NCI-H1048 (cell line): Measurements from ENCODE around the gene TMEM139.

Experiments
- DNase-seq: peaks from one replicate; lab custom pipeline; 2025; lab: John Stamatoyannopoulos, UW

TMEM139 gene

GRCh38 chr7:143284591-143285469 lies at the start of gene TMEM139:
Gene TMEM139, plus strand, starts transcription at chr7:143284958. Its CDS starts 1,000 bp downstream, at chr7:143285958.
- DNase-seq = peak; percentile 33

DNA sequence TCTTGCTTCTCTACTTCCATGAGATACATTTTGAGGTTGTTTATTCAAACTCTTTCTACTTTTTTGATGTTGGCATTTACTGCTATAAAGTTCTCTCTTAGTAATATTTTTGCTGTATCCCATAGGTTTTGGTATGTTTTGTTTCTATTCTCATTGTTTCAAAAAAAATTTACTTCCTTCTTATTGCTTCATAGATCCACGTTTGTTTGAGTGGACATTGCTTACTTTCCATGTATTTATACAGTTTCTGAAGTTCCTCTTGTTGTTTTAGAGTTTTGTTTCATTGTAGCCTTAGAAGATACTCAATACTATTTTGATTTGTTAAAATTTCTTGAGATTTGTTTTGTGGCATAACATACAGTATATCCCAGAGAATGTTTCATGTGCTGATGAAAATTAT lies 49.2 kb upstream of the TMEM139 start:
- DNase-seq = no peak

DNA sequence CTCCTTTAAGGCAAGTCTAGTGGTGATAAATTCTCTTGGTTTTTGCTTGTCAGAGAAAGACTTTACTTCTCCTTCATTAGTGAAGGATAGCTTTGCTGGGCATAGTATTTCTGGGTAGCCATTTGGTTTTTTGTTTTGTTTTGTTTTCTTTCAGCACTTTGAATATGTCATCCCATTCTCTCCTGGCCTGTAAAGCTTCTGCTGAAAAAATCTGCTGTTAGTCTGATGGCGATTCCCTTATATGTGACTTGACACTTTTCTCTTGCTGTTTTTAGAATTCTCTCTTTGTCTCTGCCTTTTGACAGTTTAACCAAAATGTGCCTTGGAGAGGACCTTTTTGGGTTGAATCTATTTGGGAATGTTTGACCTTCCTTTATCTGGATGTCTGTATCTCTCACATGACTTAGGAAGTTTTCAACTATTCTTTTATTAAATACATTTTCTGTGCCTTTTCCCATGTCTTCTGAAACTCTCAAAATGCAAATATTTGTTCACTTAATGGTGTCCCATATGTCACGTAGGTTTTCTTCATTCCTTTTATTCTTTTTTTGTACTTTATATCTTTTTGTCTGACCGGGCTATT lies 48.3 kb upstream of the TMEM139 start:
- DNase-seq = no peak

DNA sequence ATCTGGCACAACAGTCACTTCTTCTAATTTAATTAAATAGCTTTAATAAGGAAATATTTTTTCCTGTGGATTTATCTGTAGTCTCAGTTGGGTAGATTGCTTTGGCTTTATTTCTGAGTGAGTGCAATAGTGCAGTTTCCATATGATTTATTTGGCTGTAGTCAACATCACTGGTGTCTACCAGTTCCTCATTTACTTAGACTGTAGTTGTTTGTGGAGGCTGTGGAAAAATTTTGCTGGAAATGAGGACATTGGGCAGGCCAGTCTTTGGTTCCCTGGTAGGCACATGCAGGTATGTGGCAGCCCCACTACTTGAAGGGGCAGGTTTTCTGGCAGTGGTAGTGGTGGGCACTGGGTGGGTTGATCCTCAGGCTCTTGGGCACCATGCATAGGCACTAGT lies 47.4 kb upstream of the TMEM139 start:
- no peak for DNase-seq

DNA sequence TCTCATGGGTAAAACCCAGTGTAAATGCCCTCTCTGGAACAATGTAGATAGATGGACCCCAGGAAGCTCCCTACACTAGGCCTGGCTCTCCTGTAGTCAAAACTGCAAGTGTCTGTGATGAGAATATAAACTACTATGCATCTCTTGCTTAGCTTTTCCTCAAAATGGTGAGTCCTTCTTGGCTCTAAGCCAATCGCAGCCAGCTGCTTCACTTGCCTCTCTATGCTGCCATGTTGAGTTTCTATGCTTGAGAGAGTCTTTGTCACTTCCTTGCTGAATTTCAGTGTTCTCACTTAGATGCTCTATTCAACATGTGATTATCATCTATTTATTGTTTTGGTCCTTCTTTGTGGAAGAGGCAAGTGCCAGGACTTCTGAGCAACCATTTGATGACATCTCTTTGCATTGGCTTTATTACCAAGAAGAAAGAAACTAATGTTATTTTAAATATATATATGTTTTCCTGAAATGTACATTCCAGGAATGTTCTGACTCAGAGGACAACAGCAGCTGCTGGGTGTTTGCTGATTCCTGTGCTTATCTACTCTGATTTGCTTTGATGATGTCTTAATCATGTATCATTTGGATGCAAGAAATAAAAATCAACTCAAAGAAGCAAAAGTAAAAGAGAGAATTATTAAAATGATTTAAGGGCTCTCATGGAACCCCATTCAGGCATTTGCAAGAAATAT lies 46.3 kb upstream of the TMEM139 start:
- DNase-seq = no peak

GRCh38 chr7:143239813-143240212 lies 44.9 kb upstream of the TMEM139 start:
- no peak for DNase-seq

DNA sequence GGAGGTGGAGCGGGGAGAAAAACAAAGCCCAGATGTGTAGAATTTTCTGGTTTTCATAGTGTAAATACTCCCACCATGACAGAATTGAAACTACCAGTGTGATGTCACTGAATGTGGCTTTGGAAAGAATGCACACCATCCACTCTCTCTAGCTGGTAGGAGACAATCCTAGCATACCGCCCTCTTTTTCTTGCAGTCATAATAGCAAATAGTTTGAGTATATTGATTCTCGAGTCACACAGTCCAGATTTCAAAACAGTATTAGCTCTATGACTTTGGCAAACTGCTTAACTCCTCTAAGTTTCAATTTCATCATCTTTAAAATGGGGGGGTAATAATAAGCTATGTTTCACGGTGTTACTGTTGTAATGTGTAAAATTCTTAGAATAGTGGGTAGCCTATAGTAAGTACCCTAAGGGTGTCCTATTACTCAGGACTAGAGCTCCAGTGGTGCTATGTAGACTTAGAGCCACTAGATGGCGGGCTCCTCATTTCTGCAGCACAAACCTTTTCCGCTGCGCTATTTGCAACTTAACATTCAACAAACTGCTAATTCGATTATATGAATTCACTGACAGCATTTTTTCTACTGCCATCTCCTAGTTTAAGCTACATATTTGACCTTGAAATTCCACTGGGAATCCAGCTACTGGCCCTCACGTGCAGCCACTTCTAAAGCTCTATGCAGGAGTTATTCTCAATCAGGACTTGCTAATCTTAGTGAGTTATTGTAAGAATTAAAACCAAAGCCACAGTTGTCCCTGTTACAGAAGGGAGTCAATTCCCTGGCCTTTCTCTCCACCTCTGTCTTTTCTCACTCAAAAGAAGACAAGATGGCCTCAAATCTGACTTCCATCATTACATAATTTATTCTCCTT lies 44.2 kb upstream of the TMEM139 start:
- peak; percentile 8 for DNase-seq

GRCh38 chr7:143242306-143242705 lies 42.5 kb upstream of the TMEM139 start:
- DNase-seq = no peak

DNA sequence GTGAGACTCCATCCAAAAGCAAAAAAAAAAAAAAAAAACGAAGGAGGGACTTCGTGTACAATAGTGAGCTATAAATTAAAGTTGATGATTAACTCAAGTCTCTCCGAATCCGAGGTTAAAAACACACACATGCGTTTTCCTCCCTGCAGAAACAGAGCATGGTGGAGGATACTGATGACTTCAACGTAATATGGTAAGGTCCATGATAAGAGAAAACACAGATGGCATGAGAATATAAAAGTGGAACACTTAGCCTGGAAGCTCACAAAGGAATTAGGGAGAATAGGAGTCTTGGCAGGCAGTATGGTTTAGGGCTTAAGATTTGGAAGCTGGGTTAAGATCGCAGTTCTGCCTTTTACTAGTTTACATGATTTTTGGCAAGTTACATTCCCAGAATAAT lies 41.6 kb upstream of the TMEM139 start:
- no peak for DNase-seq

DNA sequence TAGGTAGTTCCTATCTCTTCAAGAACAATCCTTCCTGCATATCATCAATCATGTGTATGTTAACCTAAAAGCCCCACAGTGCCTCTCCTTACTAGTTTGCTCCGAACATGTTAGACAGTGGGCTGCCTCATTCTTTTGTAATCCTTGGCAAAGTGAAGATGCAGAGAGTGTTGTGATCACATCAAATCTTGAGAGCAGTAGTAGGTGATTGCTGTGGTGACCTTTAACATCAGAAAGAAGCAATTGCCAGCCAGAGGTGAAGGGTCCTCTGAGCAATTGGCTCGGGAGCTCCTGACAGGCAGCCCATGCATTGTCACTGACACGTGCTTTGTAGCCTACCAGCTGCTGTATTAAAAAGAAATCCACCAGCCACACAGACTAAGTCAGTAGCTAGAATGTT lies 41.1 kb upstream of the TMEM139 start:
- DNase-seq = no peak

DNA sequence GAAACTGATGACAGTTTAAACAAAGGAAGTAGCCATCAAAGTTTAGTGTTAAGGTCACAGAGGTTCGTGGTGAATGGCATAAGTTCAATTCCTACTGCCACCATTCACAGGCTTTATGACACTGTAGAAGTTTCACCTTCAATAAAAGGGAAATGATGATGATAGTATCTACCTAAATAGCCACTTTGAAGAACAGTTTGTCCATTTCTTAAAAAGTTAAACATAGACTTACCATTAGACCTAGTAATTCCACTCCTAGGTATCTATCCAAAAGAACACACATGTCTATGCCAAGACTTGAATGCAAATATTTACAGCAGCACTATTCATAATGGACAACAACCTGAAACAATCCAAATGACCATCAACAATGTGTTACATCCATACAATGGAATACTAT lies 40.4 kb upstream of the TMEM139 start:
- no peak for DNase-seq

- no peak for DNase-seq
Measured at GRCh38 chr7:143245123-143245522, 39.6 kb upstream of the TMEM139 start.

GRCh38 chr7:143247372-143247771 lies 37.4 kb upstream of the TMEM139 start:
- DNase-seq = no peak

DNA sequence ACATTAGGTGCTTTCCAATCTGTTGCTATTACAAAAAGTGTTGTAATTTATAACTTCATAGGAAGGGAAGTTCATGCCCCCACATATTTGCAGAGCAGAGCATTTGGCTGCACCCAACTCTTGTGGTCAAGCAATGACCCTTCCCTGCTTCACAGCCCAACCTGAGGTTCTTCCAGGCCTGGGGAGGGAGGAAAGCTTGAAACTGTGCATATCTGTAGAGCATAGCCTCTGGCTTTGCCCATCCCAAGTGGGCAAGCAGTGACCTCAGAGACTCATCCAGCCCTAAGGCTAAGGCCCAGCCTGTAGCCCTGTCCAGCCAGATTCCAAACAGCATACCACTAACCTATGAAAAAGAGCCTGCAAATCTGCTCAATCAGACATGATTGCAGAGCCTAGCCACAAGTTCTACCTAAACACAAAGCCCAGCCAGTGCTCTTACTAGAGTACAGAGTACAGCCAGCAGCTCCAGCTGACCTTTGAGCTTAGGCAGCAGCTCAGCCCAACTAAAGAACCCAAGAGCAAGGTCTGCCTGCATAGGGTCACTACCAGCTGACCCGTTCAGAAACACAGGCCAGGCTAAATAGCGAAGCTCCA lies 35.9 kb upstream of the TMEM139 start:
- DNase-seq = no peak

DNA sequence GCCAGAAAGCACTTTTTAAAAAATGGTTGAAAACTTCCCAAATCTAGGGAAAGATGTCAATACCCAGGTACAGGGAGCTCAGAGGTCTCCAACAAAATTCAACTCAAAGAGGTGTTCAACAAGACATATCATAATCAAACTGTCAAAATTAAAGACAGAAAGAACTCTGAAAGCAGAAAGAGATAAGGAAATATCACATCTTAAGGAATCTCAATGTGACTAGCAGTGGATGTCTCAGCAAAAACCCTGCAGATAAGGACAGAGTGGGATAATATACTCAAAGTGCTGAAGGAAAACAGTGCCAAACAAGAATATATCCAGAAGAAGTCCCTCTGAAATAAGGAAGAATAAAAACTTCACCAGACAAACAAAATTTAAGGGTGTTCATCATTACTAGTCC lies 34.6 kb upstream of the TMEM139 start:
- DNase-seq = no peak

GRCh38 chr7:143250822-143251221 lies 33.9 kb upstream of the TMEM139 start:
- no peak for DNase-seq

DNA sequence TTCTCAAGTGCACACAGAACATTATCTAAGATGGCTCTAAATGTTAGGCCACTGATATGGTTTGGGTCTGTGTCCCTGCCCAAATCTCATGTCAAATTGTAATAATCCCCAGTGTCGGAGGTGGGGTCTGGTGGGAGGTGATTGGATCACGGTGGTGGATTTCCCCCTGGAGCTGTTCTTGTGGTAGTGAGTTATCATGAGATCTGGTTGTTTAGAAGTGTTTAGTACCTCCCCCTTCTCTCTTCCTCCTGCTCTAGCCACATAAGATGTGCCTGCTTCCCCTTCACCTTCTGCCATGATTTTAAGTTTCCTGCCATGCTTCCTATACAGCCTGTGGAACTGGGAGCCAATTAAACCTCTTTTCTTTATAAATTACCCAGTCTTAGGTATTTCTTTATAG lies 32.8 kb upstream of the TMEM139 start:
- DNase-seq = no peak

DNA sequence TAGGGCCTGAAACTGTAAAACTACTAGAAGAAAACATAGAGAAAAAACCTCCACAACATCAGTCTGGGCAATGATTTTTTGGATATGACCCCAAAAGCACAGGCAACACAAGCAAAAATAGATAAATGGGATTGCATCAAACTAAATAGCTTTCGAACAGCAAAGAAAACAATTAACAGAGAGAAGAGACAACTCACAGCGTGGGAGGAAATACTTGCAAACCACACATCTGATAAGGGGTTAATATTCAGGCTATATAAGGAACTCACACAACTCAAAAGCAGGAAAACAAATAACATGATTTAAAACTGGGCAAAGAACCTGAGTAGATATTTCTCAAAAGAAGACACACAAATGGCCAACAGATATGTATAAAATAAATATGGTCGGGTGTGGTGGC lies 29.2 kb upstream of the TMEM139 start:
- DNase-seq = no peak

DNA sequence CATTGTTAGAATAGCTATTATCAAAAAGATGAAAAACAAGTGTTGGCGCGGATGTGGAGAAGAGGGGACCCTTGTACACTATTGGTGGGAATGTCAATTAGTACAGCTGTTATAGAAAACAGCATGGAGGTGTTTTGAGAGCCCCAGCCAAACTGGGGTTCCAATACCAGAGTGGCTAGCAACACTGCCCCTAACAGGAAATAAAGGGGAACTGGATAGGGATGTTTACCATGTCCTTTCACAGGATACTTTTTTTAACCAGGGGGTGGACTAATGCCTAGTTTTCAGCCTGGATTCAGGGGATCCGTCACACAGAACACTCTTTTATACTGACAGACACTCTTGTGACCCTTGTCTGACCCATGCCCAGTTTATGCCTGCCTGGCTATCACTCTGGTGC lies 28.4 kb upstream of the TMEM139 start:
- no peak for DNase-seq

- no peak for DNase-seq
Measured at GRCh38 chr7:143256932-143257331, 27.8 kb upstream of the TMEM139 start.

GRCh38 chr7:143257501-143257900 lies 27.3 kb upstream of the TMEM139 start:
- DNase-seq = no peak

DNA sequence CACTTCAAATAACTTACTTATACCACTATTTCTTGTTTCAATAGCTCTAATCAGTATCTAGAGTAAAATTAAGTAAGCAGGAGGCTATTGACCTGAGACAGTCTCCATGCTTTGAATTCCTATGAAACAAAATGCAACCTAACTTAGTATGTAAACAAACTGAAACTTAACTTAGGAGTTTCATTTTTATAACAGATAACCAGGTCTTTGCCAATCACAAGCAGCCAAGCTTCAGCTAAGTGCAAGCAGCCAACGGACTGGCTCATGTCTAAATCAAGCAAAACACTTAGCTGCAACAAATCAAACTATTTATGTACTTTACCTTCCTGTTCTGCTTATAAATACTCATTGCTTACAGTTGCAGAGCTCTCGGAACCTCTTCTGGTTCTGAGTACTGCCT lies 25.9 kb upstream of the TMEM139 start:
- DNase-seq = no peak
